Loucy (cell line): Measurements from ENCODE around the gene RAC3.

Experiments
- H2AFZ ChIP-seq: fragments of 200-600 bp; sonication (generic); 2 replicates; pipeline ENCODE4 v1.6.0; 2016; ENCODE audit warnings: antibody characterized with exemption, mild to moderate bottlenecking, low read length, moderate library complexity
- H3F3A ChIP-seq: fragments of 200-600 bp; 2 replicates; pipeline ENCODE4 v1.6.0; 2016; ENCODE audit warnings: antibody characterized with exemption, low read depth, mild to moderate bottlenecking
- H3K27me3 ChIP-seq: fragments of 200-600 bp; sonication (generic); 2 replicates; pipeline ENCODE4 v1.6.1; 2014; ENCODE audit warnings: low read length, mild to moderate bottlenecking; ENCODE audit not compliant: insufficient read depth, poor library complexity, severe bottlenecking
- H3K36me3 ChIP-seq: fragments of 200-600 bp; sonication (generic); 2 replicates; pipeline ENCODE4 v1.6.1; 2016; ENCODE audit warnings: low read length; ENCODE audit not compliant: insufficient read depth
- H3K4me1 ChIP-seq: fragments of 200-600 bp; sonication (generic); 2 replicates; pipeline ENCODE4 v1.5.1; 2014; ENCODE audit warnings: low read length, mild to moderate bottlenecking; ENCODE audit not compliant: insufficient read depth, poor library complexity, severe bottlenecking
- H3K4me2 ChIP-seq: fragments of 200-600 bp; sonication (generic); 2 replicates; pipeline ENCODE4 v1.6.0; 2014; ENCODE audit warnings: antibody characterized with exemption, low read length, low read depth, mild to moderate bottlenecking; ENCODE audit not compliant: poor library complexity, severe bottlenecking
- H3K4me3 ChIP-seq: fragments of 200-600 bp; sonication (generic); 2 replicates; pipeline ENCODE4 v1.5.1; 2014; ENCODE audit warnings: low read length, mild to moderate bottlenecking, mixed read lengths; ENCODE audit not compliant: poor library complexity, severe bottlenecking
- H3K79me2 ChIP-seq: fragments of 200-600 bp; sonication (generic); 2 replicates; pipeline ENCODE4 v1.6.1; 2014; ENCODE audit warnings: low read length; ENCODE audit not compliant: insufficient read depth
- H3K9ac ChIP-seq: fragments of 200-600 bp; sonication (generic); 2 replicates; pipeline ENCODE4 v1.6.0; 2014; ENCODE audit warnings: mild to moderate bottlenecking, low read depth, low read length, moderate library complexity; ENCODE audit not compliant: poor library complexity, severe bottlenecking
- H3K9me2 ChIP-seq: fragments of 200-600 bp; sonication (generic); replicated peaks from 2 replicates; pipeline ENCODE4 v1.6.1; 2016; ENCODE audit warnings: low read depth, low read length, mixed read lengths
- H3K9me3 ChIP-seq: fragments of 200-600 bp; sonication (generic); 2 replicates; pipeline ENCODE4 v1.6.1; 2014; ENCODE audit warnings: mild to moderate bottlenecking, antibody characterized with exemption, low read length, low read depth; ENCODE audit not compliant: insufficient read depth
- H4K20me1 ChIP-seq: fragments of 200-600 bp; sonication (generic); 2 replicates; pipeline ENCODE4 v1.6.0; 2014; ENCODE audit warnings: antibody characterized with exemption, low read length, mild to moderate bottlenecking; ENCODE audit not compliant: insufficient read depth, poor library complexity, severe bottlenecking
- EZH2phosphoT487 ChIP-seq: fragments of 200-600 bp; IDR thresholded peaks from 2 replicates; pipeline ENCODE4 v1.6.1; 2018; ENCODE audit warnings: antibody characterized with exemption, mild to moderate bottlenecking, moderate library complexity, borderline replicate concordance
- TF ChIP-seq, protein P1 (sequence below): fragments of 200-600 bp; sonication (generic); conservative IDR thresholded peaks from 2 replicates; pipeline ENCODE4 v1.5.1; 2014; ENCODE audit warnings: mild to moderate bottlenecking, antibody characterized with exemption, low read length

The RAC3 gene

DNA sequence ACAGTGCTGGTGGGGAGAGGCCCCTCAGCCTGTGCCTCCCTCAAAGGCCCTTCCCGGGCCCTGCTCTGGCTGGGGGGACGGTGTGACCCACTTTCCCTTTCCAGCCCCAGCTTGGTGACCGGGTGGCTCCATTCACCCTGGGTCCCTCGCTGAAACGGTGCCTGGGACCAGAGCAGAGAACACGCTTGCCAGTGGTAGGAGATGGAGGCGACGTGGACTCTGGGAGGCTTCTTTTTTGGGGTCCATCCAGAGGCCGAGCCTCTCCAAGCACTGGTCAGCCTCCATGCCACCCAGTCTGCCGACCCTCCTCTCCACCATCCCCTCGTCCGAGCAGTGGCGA, 16.5 kb upstream of the RAC3 start:
- no peaks in the 10 kb centered on the region for H3K27me3 ChIP-seq
- H3K4me3 ChIP-seq, result no peak overlapping the region
- no peaks in the 10 kb centered on the region for H3K9me3 ChIP-seq
- no peaks in the 10 kb centered on the region for H3K4me1 ChIP-seq
- no peak for TF ChIP-seq EZH2phosphoT487
- TF ChIP-seq, protein P1, sequence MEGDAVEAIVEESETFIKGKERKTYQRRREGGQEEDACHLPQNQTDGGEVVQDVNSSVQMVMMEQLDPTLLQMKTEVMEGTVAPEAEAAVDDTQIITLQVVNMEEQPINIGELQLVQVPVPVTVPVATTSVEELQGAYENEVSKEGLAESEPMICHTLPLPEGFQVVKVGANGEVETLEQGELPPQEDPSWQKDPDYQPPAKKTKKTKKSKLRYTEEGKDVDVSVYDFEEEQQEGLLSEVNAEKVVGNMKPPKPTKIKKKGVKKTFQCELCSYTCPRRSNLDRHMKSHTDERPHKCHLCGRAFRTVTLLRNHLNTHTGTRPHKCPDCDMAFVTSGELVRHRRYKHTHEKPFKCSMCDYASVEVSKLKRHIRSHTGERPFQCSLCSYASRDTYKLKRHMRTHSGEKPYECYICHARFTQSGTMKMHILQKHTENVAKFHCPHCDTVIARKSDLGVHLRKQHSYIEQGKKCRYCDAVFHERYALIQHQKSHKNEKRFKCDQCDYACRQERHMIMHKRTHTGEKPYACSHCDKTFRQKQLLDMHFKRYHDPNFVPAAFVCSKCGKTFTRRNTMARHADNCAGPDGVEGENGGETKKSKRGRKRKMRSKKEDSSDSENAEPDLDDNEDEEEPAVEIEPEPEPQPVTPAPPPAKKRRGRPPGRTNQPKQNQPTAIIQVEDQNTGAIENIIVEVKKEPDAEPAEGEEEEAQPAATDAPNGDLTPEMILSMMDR, result no peak
- no peaks in the 10 kb centered on the region for H3K79me2 ChIP-seq
- H3K36me3 ChIP-seq, result no peaks in the 10 kb centered on the region
- no peak overlapping the region for H3K4me2 ChIP-seq
- H2AFZ ChIP-seq, result no peak overlapping the region
- no peaks in the 10 kb centered on the region for H3F3A ChIP-seq
- H3K9ac ChIP-seq, result no peak overlapping the region
- H4K20me1 ChIP-seq, result no peaks in the 10 kb centered on the region
- H3K9me2 ChIP-seq, result no peaks in the 10 kb centered on the region

DNA sequence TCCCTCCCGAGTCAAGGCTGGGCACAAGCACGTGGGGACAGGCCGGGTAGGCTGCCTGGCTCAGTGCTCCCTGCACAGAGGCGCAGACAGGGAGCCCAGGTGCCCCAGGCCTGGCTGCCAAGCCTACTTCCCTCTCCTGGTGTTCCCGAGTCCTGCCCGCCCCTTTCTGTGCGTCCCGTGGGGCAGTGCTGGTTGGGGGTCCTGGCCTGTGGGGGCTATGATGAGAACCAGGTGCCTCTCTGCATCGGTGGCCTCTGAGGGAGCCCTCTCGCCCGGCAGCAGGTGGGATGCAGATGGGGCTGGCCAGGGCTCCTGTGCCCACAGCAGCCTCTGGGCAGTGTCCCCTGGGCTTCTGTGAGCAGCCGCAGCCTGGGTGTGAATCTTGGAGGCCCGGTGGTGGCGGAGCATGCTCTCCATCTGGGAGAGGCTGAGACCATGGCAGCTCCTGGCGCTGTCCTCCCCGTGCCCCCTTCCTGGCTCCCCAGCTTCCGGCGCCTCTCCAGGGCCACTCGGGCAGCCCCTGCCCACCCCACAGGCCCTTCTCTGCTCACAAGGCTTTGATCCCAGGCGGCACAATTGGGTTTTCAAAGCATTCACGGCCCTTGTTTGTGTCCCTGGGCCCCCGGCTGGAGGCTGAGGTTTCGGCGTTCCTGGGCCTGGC, 16.0 kb upstream of the RAC3 start:
- TF ChIP-seq, protein P1, result no peak
- TF ChIP-seq EZH2phosphoT487, result no peak
- Histone ChIP-seq H3K4me1 (no peaks in the 10 kb centered on the region), H3K27me3 (no peaks in the 10 kb centered on the region), H2AFZ (no peak overlapping the region), H3K9me2 (no peaks in the 10 kb centered on the region), H3K79me2 (no peaks in the 10 kb centered on the region), H4K20me1 (peaks cover 4% of the 10 kb centered on the region), H3F3A (no peaks in the 10 kb centered on the region), H3K4me2 (no peak overlapping the region), H3K9me3 (no peaks in the 10 kb centered on the region), H3K4me3 (no peak overlapping the region), H3K9ac (no peak overlapping the region), H3K36me3 (no peaks in the 10 kb centered on the region)

DNA sequence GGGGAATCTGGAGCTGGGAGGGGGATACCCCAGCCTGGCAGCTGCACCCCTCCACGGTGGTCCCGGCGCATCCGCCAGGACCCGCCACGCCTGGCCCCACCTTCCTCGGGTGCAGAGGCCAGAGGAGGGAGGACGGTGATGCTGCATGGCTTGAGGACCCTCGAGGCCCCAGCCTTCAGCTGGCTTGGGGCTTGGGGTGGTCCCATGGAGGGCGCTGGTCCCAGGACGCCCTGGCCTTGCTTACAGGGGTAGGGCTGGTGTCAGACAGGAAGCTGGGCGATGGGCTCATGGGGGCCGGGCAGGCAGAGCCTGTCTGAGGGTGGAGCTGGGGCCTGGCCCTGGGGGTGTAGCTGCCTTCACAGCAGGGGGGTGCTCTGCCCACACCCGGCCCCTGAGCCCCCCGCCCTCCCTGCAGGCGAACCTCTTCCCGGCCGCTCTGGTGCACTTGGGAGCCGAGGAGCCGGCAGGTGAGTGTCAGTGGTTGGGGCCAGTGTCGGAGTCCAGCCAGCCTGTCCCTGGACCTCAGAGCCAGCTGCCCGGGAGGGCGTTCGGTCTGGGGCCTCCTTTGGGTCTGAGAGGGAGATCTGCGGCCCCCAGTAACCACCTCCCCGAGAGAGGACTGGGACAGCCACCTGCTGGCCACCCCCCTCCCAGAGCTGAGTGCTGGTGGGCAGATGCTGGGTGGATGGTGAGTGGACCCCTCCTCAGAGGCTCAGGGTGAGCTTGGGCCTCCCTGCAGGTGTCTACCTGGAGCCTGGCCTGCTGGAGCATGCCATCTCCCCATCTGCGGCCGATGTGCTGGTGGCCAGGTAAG, 15.2 kb upstream of the RAC3 start:
- Histone ChIP-seq H3K27me3 (no peaks in the 10 kb centered on the region), H3K9me2 (no peaks in the 10 kb centered on the region), H3K4me3 (no peak overlapping the region), H3K36me3 (no peaks in the 10 kb centered on the region), H3K9ac (no peak overlapping the region), H3K4me1 (peaks cover 4% of the 10 kb centered on the region), H3K79me2 (peaks cover under 1% of the 10 kb centered on the region; the same call in 1 of the 2 replicates), H3F3A (no peaks in the 10 kb centered on the region), H3K9me3 (no peaks in the 10 kb centered on the region), H2AFZ (no peak overlapping the region), H4K20me1 (peaks cover 12% of the 10 kb centered on the region), H3K4me2 (no peak overlapping the region)
- TF ChIP-seq, protein P1, result no peak
- TF ChIP-seq EZH2phosphoT487, result no peak
